EL (cell line): Measurements from ENCODE around the gene CLCNKA.

Experiments
- DNase-seq: peaks from one replicate; pipeline ENCODE4 v3.0.0-alpha.2; 2016

The CLCNKA gene

GRCh38 chr1:16065269-16065576, 43.4 kb downstream of the CLCNKA start:
- no peak for DNase-seq

- no peak for DNase-seq
Observed at GRCh38 chr1:16066245-16066644, 44.4 kb downstream of the CLCNKA start.

- DNase-seq: no peak
Observed at GRCh38 chr1:16067127-16067768, 45.4 kb downstream of the CLCNKA start.

GRCh38 chr1:16067933-16068332, 46.1 kb downstream of the CLCNKA start:
- DNase-seq: no peak

- DNase-seq: peak; percentile 46
Observed at GRCh38 chr1:16068356-16069270, 46.8 kb downstream of the CLCNKA start.

- DNase-seq: no peak
Observed at GRCh38 chr1:16070640-16071355, 49.0 kb downstream of the CLCNKA start.

GRCh38 chr1:16071614-16072013, 49.8 kb downstream of the CLCNKA start:
- no peak for DNase-seq

GRCh38 chr1:16072095-16072494, 50.3 kb downstream of the CLCNKA start:
- DNase-seq: no peak

GRCh38 chr1:16072616-16073484, 51.0 kb downstream of the CLCNKA start:
- DNase-seq: peak; percentile 27

- DNase-seq: peak; percentile 35
Observed at GRCh38 chr1:16073490-16074119, 51.8 kb downstream of the CLCNKA start, which contains the start of gene FAM131C. Gene FAM131C, minus strand, starts transcription at chr1:16073651. Its CDS starts 209 bp downstream, at chr1:16073442.

- DNase-seq: no peak
Observed at GRCh38 chr1:16074217-16074616, 52.4 kb downstream of the CLCNKA start.

- peak; percentile 74 for DNase-seq
Observed at GRCh38 chr1:16075337-16076030, 53.6 kb downstream of the CLCNKA start.

GRCh38 chr1:16076031-16076864, 54.4 kb downstream of the CLCNKA start:
- DNase-seq: peak; percentile 95

- DNase-seq: peak; percentile 29
Observed at GRCh38 chr1:16076865-16077238, 55.0 kb downstream of the CLCNKA start.

GRCh38 chr1:16077406-16078245, 55.8 kb downstream of the CLCNKA start:
- DNase-seq: no peak

GRCh38 chr1:16078925-16079656, 57.3 kb downstream of the CLCNKA start:
- DNase-seq: peak; percentile 76

- DNase-seq: no peak
Observed at GRCh38 chr1:16080422-16081150, 58.8 kb downstream of the CLCNKA start.

- DNase-seq: no peak
Observed at GRCh38 chr1:16081636-16082035, 59.8 kb downstream of the CLCNKA start.
